KOPT-K1 (cell line): Measurements from ENCODE around the gene ZNF672.
"Not testable (repeated sequence)": the region's sequence is repeated elsewhere in the genome, so short reads cannot be mapped to it uniquely, and the experiment has no call there.

Experiments
- H3K27ac ChIP-seq: fragments of 200-600 bp; sonication (generic); 2 replicates; pipeline ENCODE4 v1.5.1; 2016; ENCODE audit warnings: antibody characterized with exemption, mild to moderate bottlenecking, low read depth, low read length; ENCODE audit not compliant: poor library complexity, severe bottlenecking
- H3K36me3 ChIP-seq: fragments of 200-600 bp; sonication (generic); 2 replicates; pipeline ENCODE4 v1.5.1; 2017; ENCODE audit warnings: antibody characterized with exemption, mild to moderate bottlenecking, low read length, moderate library complexity; ENCODE audit not compliant: insufficient read depth
- H3K9me3 ChIP-seq: fragments of 200-600 bp; sonication (generic); 2 replicates; pipeline ENCODE4 v1.5.1; 2017; ENCODE audit warnings: antibody characterized with exemption, low read length, mild to moderate bottlenecking; ENCODE audit not compliant: insufficient read depth, poor library complexity, severe bottlenecking

ZNF672 gene

GRCh38 chr1:248837781-248838356 lies at the start of gene ZNF672:
Gene ZNF672 (plus strand): TSS chr1:248838224. CDS start chr1:248847275, 9,051 bp downstream.
- H3K9me3 ChIP-seq, result no peaks in the 10 kb centered on the region
- H3K36me3 ChIP-seq, result peaks cover 11% of the 10 kb centered on the region
- H3K27ac ChIP-seq, result peak within 1 kb of the TSS; percentile 82

- Histone ChIP-seq H3K27ac (no peak overlapping the region), H3K36me3 (no peaks in the 10 kb centered on the region), H3K9me3 (no peaks in the 10 kb centered on the region)
Measured at GRCh38 chr1:248788327-248788726, 49.7 kb upstream of the ZNF672 start.

- not testable (repeated sequence) for H3K9me3 ChIP-seq, H3K36me3 ChIP-seq, H3K27ac ChIP-seq
Measured at GRCh38 chr1:248789337-248789736, 48.7 kb upstream of the ZNF672 start.

- Histone ChIP-seq H3K27ac (no peak overlapping the region), H3K9me3 (no peaks in the 10 kb centered on the region), H3K36me3 (no peaks in the 10 kb centered on the region)
Measured at GRCh38 chr1:248790456-248790855, 47.6 kb upstream of the ZNF672 start.

- Histone ChIP-seq H3K27ac (no peak overlapping the region), H3K9me3 (no peaks in the 10 kb centered on the region), H3K36me3 (no peaks in the 10 kb centered on the region)
Measured at GRCh38 chr1:248791010-248791409, 47.0 kb upstream of the ZNF672 start.

GRCh38 chr1:248792342-248792741 lies 45.7 kb upstream of the ZNF672 start:
- Histone ChIP-seq H3K27ac (no peak overlapping the region), H3K36me3 (no peaks in the 10 kb centered on the region), H3K9me3 (no peaks in the 10 kb centered on the region)

- H3K27ac ChIP-seq, result no peak overlapping the region
- H3K36me3 ChIP-seq, result no peaks in the 10 kb centered on the region
- no peaks in the 10 kb centered on the region for H3K9me3 ChIP-seq
Measured at GRCh38 chr1:248793592-248793991, 44.4 kb upstream of the ZNF672 start.

GRCh38 chr1:248794663-248795062 lies 43.4 kb upstream of the ZNF672 start:
- H3K9me3 ChIP-seq, H3K36me3 ChIP-seq, H3K27ac ChIP-seq: not testable (repeated sequence)

- Histone ChIP-seq H3K36me3 (no peaks in the 10 kb centered on the region), H3K9me3 (no peaks in the 10 kb centered on the region), H3K27ac (no peak overlapping the region)
Measured at GRCh38 chr1:248798791-248799190, 39.2 kb upstream of the ZNF672 start.

- no peaks in the 10 kb centered on the region for H3K36me3 ChIP-seq
- no peaks in the 10 kb centered on the region for H3K9me3 ChIP-seq
- H3K27ac ChIP-seq, result no peak overlapping the region
Measured at GRCh38 chr1:248800459-248800858, 37.6 kb upstream of the ZNF672 start.

- no peak overlapping the region for H3K27ac ChIP-seq
- no peaks in the 10 kb centered on the region for H3K9me3 ChIP-seq
- H3K36me3 ChIP-seq, result no peaks in the 10 kb centered on the region
Measured at GRCh38 chr1:248802454-248802853, 35.6 kb upstream of the ZNF672 start.

GRCh38 chr1:248803501-248803900 lies 34.5 kb upstream of the ZNF672 start:
- H3K36me3 ChIP-seq, H3K9me3 ChIP-seq, H3K27ac ChIP-seq: not testable (repeated sequence)

- Histone ChIP-seq H3K36me3 (no peaks in the 10 kb centered on the region), H3K9me3 (no peaks in the 10 kb centered on the region), H3K27ac (no peak overlapping the region)
Measured at GRCh38 chr1:248804771-248805681, 33.0 kb upstream of the ZNF672 start.

- H3K9me3 ChIP-seq, result no peaks in the 10 kb centered on the region
- H3K27ac ChIP-seq, result no peak overlapping the region
- peaks cover 2% of the 10 kb centered on the region; the same call in 1 of the 2 replicates for H3K36me3 ChIP-seq
Measured at GRCh38 chr1:248805876-248806275, 32.1 kb upstream of the ZNF672 start.

- H3K36me3 ChIP-seq, result peaks cover 15% of the 10 kb centered on the region; the same call in 1 of the 2 replicates
- no peak overlapping the region for H3K27ac ChIP-seq
- H3K9me3 ChIP-seq, result no peaks in the 10 kb centered on the region
Measured at GRCh38 chr1:248807067-248807737, 30.8 kb upstream of the ZNF672 start.
